CD4-positive, alpha-beta T cell treated with Interleukin-15 for 1 hour (primary cell): ENCODE data around the gene CNPY1.
"Not testable (repeated sequence)": the region's sequence is repeated elsewhere in the genome, so short reads cannot be mapped to it uniquely, and the experiment has no call there.

Experiments used
- DNase-seq: peaks from one replicate; pipeline ENCODE4 v3.0.0-alpha.2; 2020

CNPY1 gene

GRCh38 chr7:155577509-155577905, 31.1 kb upstream of the CNPY1 start:
- no peak for DNase-seq

- DNase-seq, result no peak
Observed at GRCh38 chr7:155576900-155577508, 30.6 kb upstream of the CNPY1 start.

- DNase-seq, result no peak
Observed at GRCh38 chr7:155576416-155576815, 30.1 kb upstream of the CNPY1 start.

- no peak for DNase-seq
Observed at GRCh38 chr7:155574556-155575290, 28.4 kb upstream of the CNPY1 start.

GRCh38 chr7:155571581-155572345, 25.4 kb upstream of the CNPY1 start:
- no peak for DNase-seq

- DNase-seq, result no peak
Observed at GRCh38 chr7:155570991-155571390, 24.6 kb upstream of the CNPY1 start.

GRCh38 chr7:155570171-155570958, 24.0 kb upstream of the CNPY1 start:
- DNase-seq, result no peak

GRCh38 chr7:155569681-155570080, 23.3 kb upstream of the CNPY1 start:
- DNase-seq, result no peak

- no peak for DNase-seq
Observed at GRCh38 chr7:155568842-155569494, 22.6 kb upstream of the CNPY1 start.

- no peak for DNase-seq
Observed at GRCh38 chr7:155568333-155568660, 21.9 kb upstream of the CNPY1 start.

- DNase-seq, result no peak
Observed at GRCh38 chr7:155567646-155568332, 21.4 kb upstream of the CNPY1 start.

- no peak for DNase-seq
Observed at GRCh38 chr7:155566011-155566836, 19.9 kb upstream of the CNPY1 start.

GRCh38 chr7:155565596-155565995, 19.2 kb upstream of the CNPY1 start:
- DNase-seq, result no peak

- not testable (repeated sequence) for DNase-seq
Observed at GRCh38 chr7:155562976-155563375, 16.6 kb upstream of the CNPY1 start.

- no peak for DNase-seq
Observed at GRCh38 chr7:155562106-155562505, 15.7 kb upstream of the CNPY1 start.

- no peak for DNase-seq
Observed at GRCh38 chr7:155560982-155561686, 14.8 kb upstream of the CNPY1 start.

- DNase-seq, result no peak
Observed at GRCh38 chr7:155560196-155560885, 14.0 kb upstream of the CNPY1 start.

GRCh38 chr7:155559519-155560108, 13.3 kb upstream of the CNPY1 start:
- DNase-seq, result no peak

GRCh38 chr7:155558961-155559360, 12.6 kb upstream of the CNPY1 start:
- no peak for DNase-seq
